GM19372 (cell line): ENCODE data around the gene MSL2.
"Not testable (repeated sequence)": the region's sequence is repeated elsewhere in the genome, so short reads cannot be mapped to it uniquely, and the experiment has no call there.

Source experiments
- ATAC-seq: cut with Tn5 transposase; IDR thresholded peaks from one replicate; pipeline ENCODE4 v1.9.1; 2021; ENCODE audit warnings: mild to moderate bottlenecking, low read depth, moderate library complexity; ENCODE audit not compliant: unreplicated experiment

Gene MSL2

GRCh38 chr3:136193278-136194054 lies 2.7 kb downstream of the MSL2 start:
- no peak for ATAC-seq

- no peak for ATAC-seq
Observed at GRCh38 chr3:136192831-136193230, 3.3 kb downstream of the MSL2 start.

GRCh38 chr3:136192195-136192594 lies 3.9 kb downstream of the MSL2 start:
- not testable (repeated sequence) for ATAC-seq

GRCh38 chr3:136189859-136190617 lies 6.1 kb downstream of the MSL2 start:
- no peak for ATAC-seq

- ATAC-seq, result no peak
Observed at GRCh38 chr3:136189043-136189442, 7.1 kb downstream of the MSL2 start.

- ATAC-seq, result no peak
Observed at GRCh38 chr3:136187868-136188267, 8.3 kb downstream of the MSL2 start.

- ATAC-seq, result no peak
Observed at GRCh38 chr3:136186846-136187245, 9.3 kb downstream of the MSL2 start.

- no peak for ATAC-seq
Observed at GRCh38 chr3:136186344-136186743, 9.8 kb downstream of the MSL2 start.

GRCh38 chr3:136184703-136185102 lies 11.4 kb downstream of the MSL2 start:
- no peak for ATAC-seq

GRCh38 chr3:136181741-136182140 lies 14.4 kb downstream of the MSL2 start:
- ATAC-seq, result no peak

GRCh38 chr3:136177876-136178275 lies 18.3 kb downstream of the MSL2 start:
- no peak for ATAC-seq

- ATAC-seq, result no peak
Observed at GRCh38 chr3:136173939-136174490, 22.1 kb downstream of the MSL2 start.

GRCh38 chr3:136171097-136171542 lies 25.0 kb downstream of the MSL2 start:
- no peak for ATAC-seq

GRCh38 chr3:136168236-136168635 lies 27.9 kb downstream of the MSL2 start:
- not testable (repeated sequence) for ATAC-seq

- ATAC-seq, result no peak
Observed at GRCh38 chr3:136166507-136166906, 29.6 kb downstream of the MSL2 start.

GRCh38 chr3:136163607-136164006 lies 32.5 kb downstream of the MSL2 start:
- ATAC-seq, result not testable (repeated sequence)

- no peak for ATAC-seq
Observed at GRCh38 chr3:136162322-136162721, 33.8 kb downstream of the MSL2 start.

- ATAC-seq, result no peak
Observed at GRCh38 chr3:136161516-136161915, 34.6 kb downstream of the MSL2 start.

- no peak for ATAC-seq
Observed at GRCh38 chr3:136152963-136153362, 43.2 kb downstream of the MSL2 start.

GRCh38 chr3:136152176-136152843 lies 43.8 kb downstream of the MSL2 start:
- no peak for ATAC-seq

- no peak for ATAC-seq
Observed at GRCh38 chr3:136151219-136151618, 44.9 kb downstream of the MSL2 start.
